GM19099 (cell line): Measurements from ENCODE around the gene IL21R.
A peak's percentile ranks its signal among the peaks of the same experiment; 100 is the strongest.

Source experiments
- POLR2A ChIP-seq: IDR thresholded peaks from 3 replicates; pipeline ENCODE4 v1.6.1; 2011; ENCODE audit warnings: low read depth; ENCODE audit not compliant: insufficient read length; ENCODE audit errors: extremely low read depth

Gene IL21R

DNA sequence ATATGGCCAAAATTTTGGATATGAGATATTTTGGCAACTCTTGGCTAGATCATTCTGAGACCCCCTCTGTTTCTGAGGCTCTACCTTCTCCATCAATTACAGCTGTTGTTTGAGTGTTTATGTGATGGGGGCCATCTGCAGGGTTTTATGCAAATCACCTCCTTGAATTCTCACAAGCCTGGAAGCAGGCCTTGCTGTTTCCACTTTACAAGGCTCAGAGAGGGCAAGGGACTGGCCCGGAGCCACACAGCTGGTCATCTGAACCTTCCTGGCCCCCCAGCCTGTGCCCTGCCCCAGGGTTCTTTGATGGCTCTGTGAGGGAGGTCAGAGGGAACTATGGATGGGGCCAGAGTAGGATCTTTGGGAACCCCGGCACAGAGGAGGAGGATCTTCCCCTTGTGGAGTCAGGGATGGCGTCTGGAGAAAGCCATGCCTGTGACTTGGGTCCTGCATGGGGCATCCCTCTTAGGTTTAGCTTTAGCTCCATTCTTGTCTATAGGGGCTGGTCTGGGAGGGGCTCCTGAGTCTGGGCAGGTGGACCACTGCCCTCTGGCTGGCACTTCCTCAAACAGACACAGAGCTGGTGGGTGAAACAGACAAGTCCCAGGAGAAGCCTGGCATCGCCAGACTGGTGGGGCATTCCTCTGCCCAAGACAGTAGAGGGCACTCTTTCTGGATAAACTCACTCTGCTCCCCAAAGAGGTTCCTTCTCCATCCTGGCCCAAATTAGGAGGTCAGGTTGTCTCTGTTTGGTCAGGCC, 26.2 kb downstream of the IL21R start:
- TF ChIP-seq POLR2A = no peak

- no peak for TF ChIP-seq POLR2A
Observed at GRCh38 chr16:27429330-27429871, 27.4 kb downstream of the IL21R start.

DNA sequence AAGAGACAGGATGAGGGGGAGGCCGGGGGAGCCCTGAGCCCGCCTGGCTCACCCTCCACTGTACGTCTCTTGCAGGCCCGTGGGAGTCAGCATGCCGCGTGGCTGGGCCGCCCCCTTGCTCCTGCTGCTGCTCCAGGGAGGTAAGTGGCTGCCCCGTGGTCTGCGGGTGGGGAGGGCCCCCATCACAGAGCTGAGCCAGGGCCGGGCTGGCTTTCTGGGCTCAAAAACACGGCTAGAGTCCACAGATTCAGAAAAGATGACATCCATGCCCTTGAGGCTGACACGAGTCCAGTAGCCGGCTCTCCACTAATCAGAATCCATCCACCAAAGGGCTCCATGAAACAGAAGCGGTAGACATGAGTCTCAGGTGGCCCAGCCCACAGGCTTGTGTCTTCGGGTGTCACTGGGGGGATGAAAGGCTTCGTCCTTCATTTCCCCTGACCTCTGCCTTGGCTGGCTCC, 28.0 kb downstream of the IL21R start:
- TF ChIP-seq POLR2A = no peak

DNA sequence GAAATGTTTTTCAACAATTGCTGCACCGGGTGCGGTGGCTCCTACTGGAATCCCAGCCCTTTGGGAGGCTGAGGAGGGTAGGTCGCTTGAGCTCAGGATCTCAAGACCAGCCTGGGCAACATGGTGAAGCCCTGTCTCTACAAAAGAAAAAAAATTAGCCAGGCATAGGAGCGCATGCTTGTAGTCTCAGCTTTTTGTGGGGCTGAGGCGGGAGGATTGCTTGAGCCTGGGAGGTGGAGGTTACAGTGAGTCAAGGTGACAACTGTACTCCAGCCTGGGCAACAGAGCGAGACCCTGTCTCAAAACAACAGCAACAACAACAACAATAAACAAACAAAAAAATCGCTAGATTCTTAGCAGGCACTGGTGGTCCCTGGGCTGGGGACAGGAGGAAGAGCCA, 28.5 kb downstream of the IL21R start:
- TF ChIP-seq POLR2A = no peak

- peak; percentile 6 for TF ChIP-seq POLR2A
Observed at GRCh38 chr16:27430923-27431484, 29.0 kb downstream of the IL21R start.

DNA sequence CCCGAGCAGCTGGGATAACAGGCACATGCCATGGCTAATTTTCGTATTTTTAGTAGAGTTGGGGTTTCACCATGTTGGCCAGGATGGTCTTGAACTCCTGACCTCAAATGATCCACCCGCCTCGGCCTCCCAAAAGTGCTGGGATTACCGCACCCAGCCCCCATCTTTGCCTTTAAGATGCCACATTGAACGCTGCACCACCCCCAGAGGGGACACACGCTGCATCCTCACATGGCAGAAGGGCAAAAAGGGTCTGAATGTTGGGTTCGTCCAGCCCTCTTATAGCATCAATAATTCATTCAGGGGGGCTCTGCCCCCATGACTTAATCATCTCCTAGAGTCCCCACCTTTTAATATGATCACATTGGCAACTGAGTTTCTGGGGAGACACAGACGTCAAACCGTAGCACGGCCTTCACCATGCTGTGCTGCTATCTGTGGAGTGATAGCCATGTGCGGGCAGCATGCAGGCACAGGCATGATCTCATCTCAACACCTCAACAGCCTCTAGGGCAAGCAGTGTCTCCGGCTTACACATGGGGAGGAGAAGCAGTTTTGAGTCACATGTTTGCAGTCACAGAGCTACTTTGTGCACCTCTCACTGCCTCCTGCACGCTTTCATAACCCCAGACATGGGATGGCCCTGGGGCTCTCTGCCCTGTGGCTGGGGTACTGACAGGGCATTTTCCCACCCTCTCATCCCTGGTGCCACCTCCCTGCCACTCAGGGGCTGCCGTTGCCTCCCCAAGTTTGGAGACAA, 30.0 kb downstream of the IL21R start:
- no peak for TF ChIP-seq POLR2A

DNA sequence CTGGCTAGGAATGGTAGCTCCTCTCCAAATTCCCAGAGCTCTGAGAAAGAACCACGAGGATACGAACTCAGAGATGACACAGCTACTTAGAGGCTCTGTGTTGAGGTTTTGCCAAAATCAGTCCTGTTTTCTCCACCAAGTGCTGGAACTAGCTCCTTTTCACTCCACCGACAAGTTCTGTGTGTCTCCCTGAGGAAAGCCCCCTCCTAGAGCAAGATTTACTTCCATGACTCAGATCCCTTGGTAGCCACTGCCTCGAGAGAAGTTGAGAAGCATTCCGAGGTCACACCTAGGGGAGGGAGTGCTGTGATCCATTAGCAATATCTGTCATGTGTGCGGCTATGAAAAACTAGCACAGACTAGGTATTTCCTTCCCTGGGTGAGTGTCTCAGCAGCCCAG, 30.6 kb downstream of the IL21R start:
- TF ChIP-seq POLR2A = no peak

GRCh38 chr16:27433636-27434035, 31.7 kb downstream of the IL21R start:
- no peak for TF ChIP-seq POLR2A

DNA sequence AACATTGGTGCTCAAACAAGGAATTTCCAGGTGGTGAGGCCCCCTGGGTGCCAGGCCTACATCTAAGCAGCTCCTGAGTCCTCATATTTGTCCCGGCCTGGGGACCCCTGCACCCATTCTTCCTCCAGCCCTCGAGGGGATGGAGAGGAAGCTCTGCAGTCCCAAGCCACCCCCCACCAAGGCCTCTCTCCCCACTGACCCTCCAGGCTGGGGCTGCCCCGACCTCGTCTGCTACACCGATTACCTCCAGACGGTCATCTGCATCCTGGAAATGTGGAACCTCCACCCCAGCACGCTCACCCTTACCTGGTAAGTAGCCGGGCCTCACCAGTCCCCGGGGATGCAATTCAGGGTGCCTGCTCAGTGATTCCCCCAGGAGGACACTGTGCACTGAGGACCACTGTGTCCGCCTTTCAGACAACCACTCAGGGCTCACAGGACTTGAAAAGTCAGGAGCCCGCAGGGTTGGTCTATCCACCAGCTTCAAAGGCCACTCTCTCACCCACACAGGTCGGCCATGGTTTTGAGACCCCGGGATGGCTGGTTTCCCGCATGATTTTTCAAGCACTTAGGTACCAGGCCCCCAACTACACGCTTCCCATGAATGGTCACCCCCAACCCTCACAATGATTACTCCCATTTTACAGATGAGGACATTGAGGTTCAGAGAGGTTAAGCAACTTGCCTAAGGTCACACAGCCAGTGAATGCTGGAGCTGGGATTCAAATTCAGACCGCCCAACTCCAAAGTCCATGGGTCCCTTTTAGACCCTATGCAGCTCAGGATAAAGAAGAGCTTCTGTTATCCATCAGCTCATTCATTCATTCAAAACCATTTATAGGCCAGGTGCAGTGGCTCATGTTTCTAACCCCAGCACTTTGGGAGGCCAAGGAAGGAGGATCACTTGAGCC, 32.4 kb downstream of the IL21R start:
- no peak for TF ChIP-seq POLR2A

DNA sequence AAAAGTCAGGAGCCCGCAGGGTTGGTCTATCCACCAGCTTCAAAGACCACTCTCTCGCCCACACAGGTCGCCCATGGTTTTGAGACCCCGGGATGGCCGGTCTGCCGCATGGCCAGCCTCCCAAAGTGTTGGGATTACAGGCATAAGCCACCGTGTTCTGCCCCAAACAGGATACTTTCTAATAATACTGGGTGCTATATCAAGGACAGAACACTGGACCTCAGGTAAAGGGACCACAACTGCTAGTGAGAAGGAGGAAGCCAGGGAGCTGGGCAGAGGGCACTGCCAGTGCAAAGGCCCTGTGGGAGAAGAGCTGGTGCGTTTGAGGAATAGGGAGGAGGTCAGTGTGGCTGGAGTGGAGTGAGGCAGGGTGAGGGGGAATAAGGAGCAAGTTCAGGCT, 34.1 kb downstream of the IL21R start:
- no peak for TF ChIP-seq POLR2A

DNA sequence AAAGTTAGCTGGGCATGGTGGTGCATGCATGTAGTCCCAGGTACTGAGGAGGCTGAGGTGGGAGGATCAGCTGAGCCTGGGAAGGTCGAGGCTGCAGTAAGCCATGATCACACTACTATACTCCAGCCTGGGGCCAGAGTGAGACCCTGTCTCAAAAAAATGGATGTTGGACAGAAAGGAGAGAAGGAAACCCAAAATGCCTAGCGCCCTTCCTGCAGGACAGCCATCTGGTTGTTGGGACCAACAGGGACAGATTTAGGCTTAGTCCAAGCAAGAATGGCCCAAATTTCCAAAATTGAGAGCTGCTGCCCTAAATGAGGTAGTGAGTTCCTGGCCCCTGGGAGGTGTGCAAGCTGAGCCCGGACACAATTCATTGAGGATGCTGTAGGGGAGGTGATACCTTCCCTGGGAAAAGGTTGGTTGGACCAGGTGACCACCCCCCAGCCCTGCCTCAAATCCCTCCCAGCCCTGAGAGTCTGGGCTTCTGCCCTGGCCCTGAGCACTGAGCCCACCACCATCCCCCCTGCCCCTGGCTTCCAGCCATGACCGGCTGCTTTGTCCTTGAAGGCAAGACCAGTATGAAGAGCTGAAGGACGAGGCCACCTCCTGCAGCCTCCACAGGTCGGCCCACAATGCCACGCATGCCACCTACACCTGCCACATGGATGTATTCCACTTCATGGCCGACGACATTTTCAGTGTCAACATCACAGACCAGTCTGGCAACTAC, 35.1 kb downstream of the IL21R start:
- TF ChIP-seq POLR2A = no peak

- no peak for TF ChIP-seq POLR2A
Observed at GRCh38 chr16:27437946-27438345, 36.0 kb downstream of the IL21R start.

GRCh38 chr16:27439271-27440018, 37.5 kb downstream of the IL21R start:
- TF ChIP-seq POLR2A = no peak
